C4-2B (cell line): Measurements from ENCODE around the gene TOX2.

Experiments
- H3K27ac ChIP-seq: fragments of 450-650 bp; 2 replicates; pipeline ENCODE4 v1.5.1; 2017
- CTCF ChIP-seq: fragments of 450-650 bp; conservative IDR thresholded peaks from 2 replicates; pipeline ENCODE4 v1.5.1; 2017; ENCODE audit warnings: mild to moderate bottlenecking
- ZFX ChIP-seq: fragments of 450-650 bp; IDR thresholded peaks from 2 replicates; pipeline ENCODE4 v1.6.1; 2017

The TOX2 gene

GRCh38 chr20:44098256-44098630 is 183.6 kb downstream of the TOX2 start:
- TF ChIP-seq CTCF (no peak), ZFX (no peak)
- no peak overlapping the region for H3K27ac ChIP-seq

- H3K27ac ChIP-seq, result no peak overlapping the region
- TF ChIP-seq ZFX (no peak), CTCF (no peak)
These were observed 184.0 kb downstream of the TOX2 start for GRCh38 chr20:44098657-44099056.

- no peak for TF ChIP-seq ZFX
- TF ChIP-seq CTCF, result no peak
- H3K27ac ChIP-seq, result no peak overlapping the region
These were observed 185.2 kb downstream of the TOX2 start for GRCh38 chr20:44099832-44100231.

GRCh38 chr20:44102582-44102981 is 187.9 kb downstream of the TOX2 start:
- no peak overlapping the region for H3K27ac ChIP-seq
- no peak for TF ChIP-seq CTCF
- TF ChIP-seq ZFX, result no peak

- no peak overlapping the region for H3K27ac ChIP-seq
- TF ChIP-seq ZFX (no peak), CTCF (no peak)
These were observed 190.3 kb downstream of the TOX2 start for GRCh38 chr20:44104798-44105517.

GRCh38 chr20:44106615-44107014 is 192.0 kb downstream of the TOX2 start:
- no peak overlapping the region for H3K27ac ChIP-seq
- no peak for TF ChIP-seq CTCF
- no peak for TF ChIP-seq ZFX

GRCh38 chr20:44109951-44110361 is 195.3 kb downstream of the TOX2 start:
- TF ChIP-seq CTCF (peak; percentile 21; the same call in 1 of the 2 replicates), ZFX (no peak)
- H3K27ac ChIP-seq, result no peak overlapping the region
